ENCODE results near the gene ARID3C. TPM values are rescaled to one million over a fixed set of nuclear protein-coding genes. Genes with fewer than 3 reads are reported as not detected.
A peak's percentile ranks its signal among the peaks of the same experiment; 100 is the strongest.

ARID3C gene
- total and polyA plus RNA-seq, 2 of the 8 experiments (the other 6 are each of a cell fraction or from before 2014, with no cell fraction given), result 0.08 TPM; not detected in 1

DNA sequence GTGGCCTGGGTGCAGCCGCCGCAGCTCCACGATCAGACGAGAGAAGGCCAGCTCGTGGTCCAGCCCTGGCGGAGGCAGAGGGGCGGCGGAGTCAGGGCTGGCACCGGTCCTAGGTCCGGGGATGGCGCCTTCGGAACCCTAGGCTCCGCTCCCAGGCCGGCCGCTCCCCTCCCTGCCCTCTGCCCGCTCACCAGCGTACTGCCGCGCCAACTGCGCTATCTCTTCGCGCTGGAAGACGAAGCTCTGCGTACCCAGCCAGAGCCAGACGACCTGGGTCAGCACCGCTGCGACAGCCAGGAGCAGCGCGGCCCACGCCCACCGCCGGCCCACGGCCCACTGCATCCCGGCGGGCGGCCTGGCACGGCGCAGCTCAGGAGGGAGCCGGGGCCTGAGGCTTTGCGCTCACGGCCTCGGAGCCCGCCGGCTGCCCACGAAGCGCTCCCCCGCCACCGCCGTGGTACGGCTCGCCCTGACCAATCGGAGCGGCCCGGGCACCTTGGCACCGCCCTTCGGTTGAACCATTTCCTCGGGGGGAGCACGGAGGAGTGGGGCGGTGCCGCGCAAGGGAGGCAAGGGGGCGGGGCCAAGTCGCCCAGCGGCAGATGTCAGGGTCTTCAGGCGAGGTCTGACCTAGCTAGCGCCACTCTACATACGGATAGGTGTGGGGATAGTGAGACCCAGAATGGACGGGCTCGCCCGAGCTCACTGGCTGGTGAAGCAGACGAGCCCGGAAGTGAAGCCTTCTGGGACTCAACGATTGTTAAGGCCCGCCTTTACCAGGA, 8.7 kb upstream of the ARID3C start, which contains the start of gene SIGMAR1:
SIGMAR1 (minus strand) TSS at position 432 of the 782 bp plus-strand sequence; CDS start at position 342, 90 bp downstream.
- FAIRE-seq (no peak), DNase-seq (ENCODE audit: low read depth in 1 of 2, low spot score in 2 of 2) (peak; percentile 63 to 96)
- peaks cover 10% of the 10 kb centered on the region for H3K79me1 ChIP-seq (ENCODE audit: low read depth, low read length)
- ChIA-PET POLR2A (ENCODE audit: partially characterized antibody) (interaction anchor here (0.6 to 11.3 kb wide), 13 partner anchors 8 to 172 kb away, joined by 3 to 127 read pairs (median 4); partner anchors contain the start of genes GALT, IL11RA and RPP25L), CTCF (ENCODE audit: partially characterized antibody) (interaction anchor here (0.7 to 18.5 kb wide), 19 partner anchors 9 to 201 kb away, joined by 3 to 401 read pairs (median 4); partner anchors contain the start of genes ARID3C, CCL21, CCL27 and DCTN3)
- no peak within 1 kb of the TSS; the same call in 1 of the 2 replicates for H3K27ac ChIP-seq (ENCODE audit: low read depth, low read length)
- WGBS, 2 experiments (ENCODE audit: extremely low coverage in 1 of 2, insufficient coverage in 1 of 2, insufficient read length in 1 of 2, insufficient replicate concordance in 2 of 2, low coverage in 1 of 2, low lambda C conversion rate in 2 of 2, missing lambda C conversion rate in 1 of 2), result 2% methylated on average over 54 of the region's 74 CpGs; no CpG with 5 or more reads in 1 of the 2 experiments
- H2BK120ac ChIP-seq (replicated peaks; ENCODE audit: low read depth, low read length), result no peak within 1 kb of the TSS
- H3K4me2 ChIP-seq (ENCODE audit: insufficient read depth in 1 of 2, low read depth in 2 of 2, low read length in 2 of 2), result peak within 1 kb of the TSS; percentile 84 to 91
- no peak within 1 kb of the TSS for H2AK5ac ChIP-seq (ENCODE audit: low read depth, low read length)
- H4K20me1 ChIP-seq (replicated peaks in 1 of 2; ENCODE audit: control insufficient read depth in 1 of 2, insufficient read depth in 2 of 2, low read length in 2 of 2), result peaks cover 0 to 11% of the 10 kb centered on the region in 2 experiments
- H3K4me3 ChIP-seq (ENCODE audit: extremely low read depth in 1 of 4, insufficient read depth in 2 of 4, low read depth in 3 of 4, low read length in 4 of 4), result peak within 1 kb of the TSS; percentile 71 to 78 (median 77)
- peaks cover 9% of the 10 kb centered on the region for H3K23me2 ChIP-seq (ENCODE audit: low read depth, low read length)
- H3K18ac ChIP-seq (ENCODE audit: extremely low read depth, low read length), result peak within 1 kb of the TSS; percentile 97
- peak within 1 kb of the TSS; percentile 72 for H4K91ac ChIP-seq (replicated peaks; ENCODE audit: insufficient read length, low read length)
- peak within 1 kb of the TSS; percentile 86; the same call in 1 of the 2 replicates for H2BK5ac ChIP-seq (ENCODE audit: low read depth, low read length)
- no peak within 1 kb of the TSS for H3K23ac ChIP-seq (ENCODE audit: insufficient read length)
- no peak within 1 kb of the TSS; the same call in 1 of the 2 replicates for H2AFZ ChIP-seq (ENCODE audit: low read length)
- peaks cover 2 to 11% (median 8%) of the 10 kb centered on the region in 4 experiments; a peak in 4 of 7 replicates for H3K4me1 ChIP-seq (replicated peaks in 1 of 4; ENCODE audit: control insufficient read depth in 3 of 4, insufficient read depth in 4 of 4, low read length in 3 of 4)
- peaks cover 0 to 11% of the 10 kb centered on the region in 2 experiments; a peak in 2 of 4 replicates for H3K79me2 ChIP-seq (ENCODE audit: control insufficient read depth in 1 of 2, insufficient read depth in 2 of 2, low read length in 2 of 2)
- H3K9me3 ChIP-seq (ENCODE audit: insufficient read depth in 2 of 2, low read depth in 1 of 2, low read length in 1 of 2), result no peaks in the 10 kb centered on the region
- H4K8ac ChIP-seq (ENCODE audit: extremely low read depth, insufficient read depth, low read length), result peak within 1 kb of the TSS; percentile 77
- H3K4ac ChIP-seq (replicated peaks; ENCODE audit: insufficient read length, low read depth, low read length), result peak within 1 kb of the TSS; percentile 88
- no peak within 1 kb of the TSS for H3K56ac ChIP-seq (replicated peaks; ENCODE audit: insufficient read length, low read depth, low read length)
- no peak within 1 kb of the TSS for H2BK20ac ChIP-seq (ENCODE audit: low read length)
- no peak within 1 kb of the TSS for H3K14ac ChIP-seq (ENCODE audit: insufficient read length)
- H3K36me3 ChIP-seq (ENCODE audit: control insufficient read depth in 2 of 4, insufficient read depth in 4 of 4, low read length in 3 of 4), result peaks cover 0 to 6% (median 2%) of the 10 kb centered on the region in 4 experiments; a peak in 3 of 8 replicates
- peak within 1 kb of the TSS; percentile 68; the same call in 1 of the 2 replicates for H2BK12ac ChIP-seq (ENCODE audit: low read depth, low read length)
- no peak within 1 kb of the TSS for H4K5ac ChIP-seq (ENCODE audit: insufficient read length, low read depth, low read length)
- peaks cover 0 to 6% (median 3%) of the 10 kb centered on the region in 4 experiments; a peak in 2 of 7 replicates for H3K27me3 ChIP-seq (replicated peaks in 1 of 4; ENCODE audit: control insufficient read depth in 3 of 4, extremely low read depth in 1 of 4, insufficient read depth in 3 of 4, low read length in 3 of 4)
- peak within 1 kb of the TSS; percentile 63 to 74 (median 70) for H3K9ac ChIP-seq (replicated peaks in 1 of 4; ENCODE audit: extremely low read depth in 1 of 4, low read depth in 3 of 4, low read length in 3 of 4)
- peak within 1 kb of the TSS; percentile 90; the same call in 1 of the 2 replicates for H2BK15ac ChIP-seq (ENCODE audit: low read length)
- TF ChIP-seq POLR2A (IDR thresholded peaks at IDR 0.05; ENCODE audit: control extremely low read depth in 1 of 2, low read depth in 2 of 2, low read length in 2 of 2) (peak; percentile 49 to 61; a peak in 2 of 3 replicates), TCF12 (IDR thresholded peaks at IDR 0.05; ENCODE audit: low read depth, low read length) (0 out of 2 replicates have a peak, but pooled peaks have one; percentile 7), TAF1 (IDR thresholded peaks at IDR 0.05; ENCODE audit: low read depth, low read length) (peak; percentile 67; the same call in 1 of the 2 replicates), TEAD4 (IDR thresholded peaks at IDR 0.05; ENCODE audit: low read depth, low read length) (no peak), KDM5A (IDR thresholded peaks at IDR 0.05; ENCODE audit: low read length) (no peak), RFX5 (IDR thresholded peaks at IDR 0.05; ENCODE audit: borderline replicate concordance, low read depth, low read length) (no peak), HDAC2 (IDR thresholded peaks at IDR 0.05; ENCODE audit: borderline replicate concordance in 1 of 2, low read depth in 2 of 2, low read length in 2 of 2) (0 out of 4 replicates have a peak, but pooled peaks of 1 of the 2 experiments have one; percentile 26), SIN3A (conservative IDR thresholded peaks at IDR 0.05 in 1 of 2, IDR thresholded peaks at IDR 0.05 in 1 of 2; ENCODE audit: low read depth in 1 of 2, low read length in 2 of 2) (peak; percentile 20 to 78; a peak in 2 of 4 replicates)
- TF ChIP-seq, protein P1, sequence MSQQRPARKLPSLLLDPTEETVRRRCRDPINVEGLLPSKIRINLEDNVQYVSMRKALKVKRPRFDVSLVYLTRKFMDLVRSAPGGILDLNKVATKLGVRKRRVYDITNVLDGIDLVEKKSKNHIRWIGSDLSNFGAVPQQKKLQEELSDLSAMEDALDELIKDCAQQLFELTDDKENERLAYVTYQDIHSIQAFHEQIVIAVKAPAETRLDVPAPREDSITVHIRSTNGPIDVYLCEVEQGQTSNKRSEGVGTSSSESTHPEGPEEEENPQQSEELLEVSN (IDR thresholded peaks at IDR 0.05), result peak; percentile 94
